Muscle of arm (tissue), 12 donors: ENCODE measurements around the gene PTPRN2. TPM values are rescaled to one million over a fixed set of nuclear protein-coding genes. Genes with fewer than 3 reads are reported as not detected.

Source experiments
- DNase-seq: peaks from one replicate; pipeline ENCODE4 v3.0.0-alpha.2; 2013
- polyA plus RNA-seq, 12 donors: library from polyadenylated mRNA; unstranded; fragments of 120-200 nt; gene quantifications; one replicate each; pipeline ENCODE4 v1.2.1, GENCODE V29; 2013; ENCODE audit not compliant: insufficient read length in 12 of 12

Gene PTPRN2
- polyA plus RNA-seq, 12 donors = 1.6 to 8.7 (median 2.3) TPM; not detected in 1

GRCh38 chr7:157615101-157615817 lies 972.4 kb downstream of the PTPRN2 start:
- DNase-seq = no peak

GRCh38 chr7:157614457-157615020 lies 973.1 kb downstream of the PTPRN2 start:
- DNase-seq = no peak

- peak; percentile 11 for DNase-seq
Measured at GRCh38 chr7:157613575-157614322, 973.9 kb downstream of the PTPRN2 start.

DNA sequence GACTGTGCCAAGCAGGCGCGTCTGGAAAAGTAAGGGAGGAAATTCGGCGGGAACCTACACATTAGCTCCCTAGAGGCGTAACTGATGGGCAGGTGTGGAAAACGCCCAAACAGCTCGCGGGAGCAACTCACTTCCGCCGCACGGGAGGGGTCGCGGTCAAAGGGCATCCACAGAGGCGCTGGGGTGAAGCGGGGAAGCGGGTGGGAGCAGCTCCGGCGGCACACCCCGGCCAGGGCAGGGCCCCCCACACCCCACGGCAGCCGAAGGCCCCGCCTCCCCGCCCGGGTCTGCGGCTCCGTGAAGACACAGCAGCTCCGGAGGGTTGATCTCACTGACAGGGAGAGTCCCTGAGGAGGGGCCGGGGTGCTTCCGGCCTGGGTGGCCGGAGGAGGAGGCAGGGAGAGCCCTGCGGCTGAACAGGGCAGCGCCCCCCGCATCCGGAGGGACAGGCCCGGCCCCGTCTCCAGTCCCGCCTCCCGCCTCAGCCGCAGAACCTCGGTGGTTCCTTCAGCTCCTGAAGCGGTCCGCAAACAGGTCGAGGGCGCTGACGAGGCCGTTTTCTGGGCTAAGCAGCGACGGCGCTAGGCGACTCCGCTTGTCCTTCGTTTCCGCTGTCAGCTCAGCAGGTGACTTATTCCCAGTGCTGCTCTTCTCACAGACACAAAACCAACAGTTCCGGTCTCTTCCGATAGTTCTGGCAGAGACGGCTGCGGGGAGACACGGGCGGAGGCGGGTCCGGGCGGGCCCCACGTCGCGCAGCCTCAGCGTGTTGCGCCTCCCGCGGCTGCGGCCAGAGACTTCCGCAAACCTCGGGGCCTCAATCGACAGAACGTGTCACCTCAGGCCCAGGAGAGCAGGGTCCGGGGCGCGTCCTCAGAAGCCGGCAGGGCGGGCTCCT lies 974.7 kb downstream of the PTPRN2 start:
- peak; percentile 28 for DNase-seq

- no peak for DNase-seq
Measured at GRCh38 chr7:157612009-157612663, 975.5 kb downstream of the PTPRN2 start.

- no peak for DNase-seq
Measured at GRCh38 chr7:157611341-157611740, 976.3 kb downstream of the PTPRN2 start.

DNA sequence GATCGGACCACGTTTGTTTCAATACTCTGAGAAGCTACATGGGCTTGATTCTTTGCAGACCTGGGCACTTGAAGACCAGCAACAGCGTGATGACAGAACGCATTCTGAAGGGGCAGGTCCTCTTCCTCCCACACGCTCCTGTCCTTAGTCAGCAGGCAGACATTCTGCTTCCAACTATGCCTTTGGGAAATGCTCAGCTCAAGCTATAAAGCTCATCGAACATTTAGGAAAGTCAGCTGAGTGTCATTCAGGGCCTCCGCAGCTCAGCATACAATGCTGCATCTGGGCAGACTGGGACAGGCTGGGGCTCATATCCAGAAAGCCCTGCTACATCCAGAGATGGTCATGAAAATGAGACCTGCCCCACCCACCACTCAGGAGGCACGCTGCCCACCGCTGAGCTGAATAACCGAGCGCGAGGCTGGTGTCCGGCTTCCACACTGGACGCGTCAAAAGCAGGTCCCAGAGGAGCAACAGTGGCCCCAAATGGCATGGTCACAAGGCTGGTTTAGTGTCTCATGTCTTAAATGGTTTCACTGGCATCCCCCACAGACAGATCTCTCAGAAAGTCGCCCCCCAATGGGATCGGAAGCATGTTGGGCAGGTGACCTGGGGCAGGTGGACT lies 976.8 kb downstream of the PTPRN2 start:
- no peak for DNase-seq

DNA sequence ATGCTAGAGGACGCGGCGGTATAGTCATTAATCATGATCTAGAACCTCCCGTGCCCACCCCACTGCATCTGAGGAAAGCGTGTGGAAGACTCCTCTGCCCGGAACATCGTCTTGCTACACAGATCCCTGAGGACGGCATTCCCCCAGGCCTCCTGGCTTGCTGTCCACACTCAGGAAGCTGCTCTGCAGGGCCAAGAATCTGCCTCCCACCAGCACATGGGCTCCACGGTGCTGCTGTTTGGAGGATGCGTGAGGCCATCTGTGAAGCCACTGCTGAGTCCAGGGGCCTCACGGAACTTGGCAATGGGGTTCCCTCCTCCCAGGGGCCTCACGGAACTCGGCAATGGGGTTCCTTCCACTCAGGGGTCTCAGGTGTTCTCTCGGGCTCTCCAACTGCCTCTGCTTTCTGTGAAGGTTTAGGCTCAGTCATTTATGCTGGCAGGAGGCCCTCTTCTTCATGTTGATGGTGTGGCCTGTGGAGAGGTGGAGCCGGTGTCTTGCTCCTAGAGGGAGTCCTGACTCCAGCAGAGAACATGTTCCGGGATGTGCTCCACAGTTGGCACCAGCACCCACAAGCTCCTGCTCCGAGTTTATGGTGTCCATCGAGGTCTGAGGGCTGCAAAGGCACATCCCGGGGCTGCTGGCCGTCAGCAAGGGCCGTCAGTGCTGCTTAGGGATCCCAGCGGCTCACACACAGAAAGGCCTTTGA lies 977.5 kb downstream of the PTPRN2 start:
- DNase-seq = no peak

DNA sequence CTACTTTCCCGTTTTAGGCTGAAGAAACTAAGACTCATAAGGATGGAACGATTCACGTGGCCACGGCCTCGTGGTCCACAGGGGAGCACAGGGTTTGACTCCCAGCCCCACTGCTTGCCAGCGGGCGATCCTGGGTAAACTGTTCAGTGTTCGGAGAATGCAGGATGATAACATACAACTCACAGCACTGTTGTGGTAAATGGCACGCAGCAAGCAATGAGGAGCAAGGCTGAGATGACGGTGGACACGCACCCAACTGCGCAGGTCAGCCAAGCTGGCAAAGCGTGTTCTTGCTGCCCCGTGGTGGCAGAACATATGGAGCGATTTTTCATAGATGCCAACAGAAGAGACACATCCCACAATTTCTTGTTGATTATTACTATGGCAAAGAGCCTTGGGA lies 978.1 kb downstream of the PTPRN2 start:
- DNase-seq = no peak

GRCh38 chr7:157607218-157607617 lies 980.4 kb downstream of the PTPRN2 start:
- DNase-seq = no peak

DNA sequence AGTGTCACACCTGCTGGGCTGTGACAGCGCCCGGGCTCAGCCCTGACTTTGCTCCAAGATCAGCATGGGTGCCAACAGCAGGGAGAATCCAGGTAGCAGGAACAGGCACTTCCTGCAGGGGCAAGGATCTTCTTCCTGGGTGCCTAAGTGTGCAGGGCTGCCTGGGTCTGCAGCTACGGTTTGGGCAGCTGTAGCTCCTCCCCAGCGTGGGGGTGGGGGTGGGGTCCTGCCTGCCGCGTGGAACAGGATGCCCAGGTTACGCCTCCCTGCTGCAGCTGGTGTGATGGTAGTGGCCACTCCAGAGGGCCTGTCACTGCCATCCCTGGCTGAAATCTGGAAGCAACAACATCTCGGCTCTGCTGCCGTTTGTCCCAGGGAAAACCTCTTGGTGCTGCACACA lies 981.5 kb downstream of the PTPRN2 start:
- DNase-seq = no peak

- no peak for DNase-seq
Measured at GRCh38 chr7:157605638-157606037, 982.0 kb downstream of the PTPRN2 start.

- DNase-seq = no peak
Measured at GRCh38 chr7:157604661-157605381, 982.8 kb downstream of the PTPRN2 start.

GRCh38 chr7:157603716-157604115 lies 983.9 kb downstream of the PTPRN2 start:
- no peak for DNase-seq

- DNase-seq = no peak
Measured at GRCh38 chr7:157603005-157603404, 984.6 kb downstream of the PTPRN2 start.

DNA sequence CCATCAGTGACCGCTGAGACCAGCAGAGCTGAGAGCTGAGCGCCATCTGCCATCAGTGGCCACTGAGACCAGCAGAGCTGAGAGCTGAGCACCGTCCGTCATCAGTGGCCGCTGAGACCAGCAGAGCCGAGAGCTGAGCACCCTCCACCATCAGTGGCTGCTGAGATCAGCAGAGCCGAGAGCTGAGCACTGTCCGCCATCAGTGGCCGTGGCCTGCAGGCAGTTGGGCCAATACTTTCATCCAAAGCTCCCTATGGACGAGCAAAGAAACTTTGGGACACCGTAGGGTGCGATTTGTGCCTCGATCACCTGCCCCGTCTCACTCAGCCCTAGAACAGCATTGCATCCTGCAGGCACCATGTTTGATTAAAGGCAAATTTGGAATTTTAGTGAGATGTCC lies 985.0 kb downstream of the PTPRN2 start:
- no peak for DNase-seq

DNA sequence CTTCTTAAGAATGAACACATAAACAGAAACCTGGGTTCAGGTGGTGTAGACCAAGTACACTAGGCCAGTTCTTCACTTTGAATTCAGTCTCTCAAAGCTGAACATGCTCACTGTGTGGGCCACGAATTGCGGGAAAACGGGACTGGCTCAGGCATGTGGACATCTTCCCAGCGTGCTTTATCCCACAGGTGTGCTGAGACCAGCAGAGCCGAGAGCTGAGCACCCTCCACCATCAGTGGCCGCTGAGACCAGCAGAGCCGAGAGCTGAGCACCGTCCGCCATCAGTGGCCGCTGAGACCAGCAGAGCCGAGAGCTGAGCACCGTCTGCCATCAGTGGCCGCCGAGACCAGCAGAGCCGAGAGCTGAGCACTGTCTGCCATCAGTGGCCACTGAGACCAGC lies 985.5 kb downstream of the PTPRN2 start:
- no peak for DNase-seq

- DNase-seq = no peak
Measured at GRCh38 chr7:157601530-157601929, 986.1 kb downstream of the PTPRN2 start.

GRCh38 chr7:157599491-157599890 lies 988.1 kb downstream of the PTPRN2 start:
- no peak for DNase-seq

GRCh38 chr7:157597562-157597961 lies 990.1 kb downstream of the PTPRN2 start:
- no peak for DNase-seq
